Keratinocyte (primary cell): ENCODE results near the gene TMEM204. TPM values are rescaled to one million over a fixed set of nuclear protein-coding genes. Genes with fewer than 3 reads are reported as not detected.

Experiments
- DNase-seq: peaks from one replicate; pipeline ENCODE4 v3.0.0-alpha.2; 2011; ENCODE audit warnings: low read depth, missing footprints, low spot score
- FAIRE-seq: peaks from 2 replicates; lab custom pipeline; 2011; peaks lifted over from hg19 to GRCh38; lab: Jason Lieb, UNC
- H2AFZ ChIP-seq: 2 replicates; pipeline ENCODE4 v1.6.0; 2012; ENCODE audit warnings: low read length, control low read depth, inconsistent platforms; ENCODE audit not compliant: control insufficient read depth
- H3K27ac ChIP-seq: 2 replicates; pipeline ENCODE4 v1.5.1; 2011; ENCODE audit warnings: low read length; ENCODE audit not compliant: control insufficient read depth, insufficient read depth
- H3K27me3 ChIP-seq: 3 replicates; pipeline ENCODE4 v1.6.0; 2011; ENCODE audit warnings: low read length; ENCODE audit not compliant: control insufficient read depth, insufficient read depth; ENCODE audit errors: extremely low read depth
- H3K36me3 ChIP-seq, 2 experiments: 2 replicates in 1 of 2; 3 replicates in 1 of 2; pipeline ENCODE4 v1.5.1; 2011; ENCODE audit warnings: low read length in 2 of 2, mild to moderate bottlenecking in 1 of 2; ENCODE audit not compliant: control insufficient read depth in 2 of 2, insufficient read depth in 2 of 2; ENCODE audit errors: extremely low read depth in 1 of 2
- H3K4me1 ChIP-seq: 3 replicates; pipeline ENCODE4 v1.5.1; 2011; ENCODE audit warnings: low read length; ENCODE audit not compliant: control insufficient read depth, insufficient read depth; ENCODE audit errors: extremely low read depth
- H3K4me2 ChIP-seq: 3 replicates; pipeline ENCODE4 v1.6.0; 2011; ENCODE audit warnings: low read depth, low read length; ENCODE audit not compliant: control insufficient read depth, insufficient read depth; ENCODE audit errors: extremely low read depth
- H3K4me3 ChIP-seq, 3 experiments: fragments of 200-600 bp in 1 of 3; sonication (generic) in 1 of 3; 2 replicates in 2 of 3; 3 replicates in 1 of 3; pipeline ENCODE4 v1.5.1; 2011 to 2016; ENCODE audit warnings: low read length in 3 of 3, mild to moderate bottlenecking in 3 of 3, control low read depth in 2 of 3, inconsistent platforms in 1 of 3, low read depth in 1 of 3, mixed read lengths in 1 of 3, mixed run types in 1 of 3, moderate library complexity in 1 of 3; ENCODE audit not compliant: control insufficient read depth in 2 of 3, insufficient read depth in 2 of 3; ENCODE audit errors: extremely low read depth in 1 of 3
- H3K79me2 ChIP-seq: 2 replicates; pipeline ENCODE4 v1.6.0; 2012; ENCODE audit warnings: low read length; ENCODE audit not compliant: control insufficient read depth, insufficient read depth
- H3K9ac ChIP-seq: 3 replicates; pipeline ENCODE4 v1.6.0; 2011; ENCODE audit warnings: low read length; ENCODE audit not compliant: control insufficient read depth, insufficient read depth; ENCODE audit errors: extremely low read depth
- H3K9me1 ChIP-seq: 3 replicates; pipeline ENCODE4 v1.6.0; 2011; ENCODE audit warnings: low read length; ENCODE audit not compliant: control insufficient read depth, insufficient read depth; ENCODE audit errors: extremely low read depth
- H3K9me3 ChIP-seq: 2 replicates; pipeline ENCODE4 v1.5.1; 2012; ENCODE audit warnings: low read depth, low read length; ENCODE audit not compliant: control insufficient read depth
- H4K20me1 ChIP-seq: 3 replicates; pipeline ENCODE4 v1.6.0; 2011; ENCODE audit warnings: low read length; ENCODE audit not compliant: control insufficient read depth, insufficient read depth; ENCODE audit errors: extremely low read depth
- EZH2 ChIP-seq: IDR thresholded peaks from one replicate; pipeline ENCODE4 v1.6.1; 2012; ENCODE audit warnings: inconsistent platforms, mild to moderate bottlenecking, low read length, moderate library complexity
- dilution Hi-C: fragments of 300-500 bp; cut with MboI; formaldehyde crosslinking; loops from one replicate; pipeline ENCODE4 v1.7.0; 2020; ENCODE audit warnings: low sequenced_read_pairs; ENCODE audit not compliant: extremely low pct_ligation_motif_present
- polyA plus RNA-seq, 5 experiments: library from polyadenylated mRNA; depleted of rRNA in 3 of 5; stranded (reverse) in 3 of 5; stranded (forward) in 1 of 5; unstranded in 1 of 5; fragments of >200 nt; gene quantifications; 1 replicate in 1 of 5; 2 replicates in 3 of 5; 3 replicates in 1 of 5; pipeline versions ENCODE4 v1.2.1 to v1.2.3, GENCODE V29; 2011 to 2012; ENCODE audit warnings: missing spikeins in 2 of 5, low read depth in 1 of 5, low replicate concordance in 1 of 5
- TF ChIP-seq, protein P1 (sequence below), 3 experiments: IDR thresholded peaks in 1 of 3; conservative IDR thresholded peaks in 1 of 3; optimal IDR thresholded peaks in 1 of 3; 2 replicates in 2 of 3; 3 replicates in 1 of 3; pipeline versions ENCODE3 to v1.5.1; 2011; ENCODE audit warnings: low read length in 3 of 3, mild to moderate bottlenecking in 3 of 3, moderate library complexity in 2 of 3, control low read depth in 1 of 3, inconsistent platforms in 1 of 3; ENCODE audit not compliant: insufficient read depth in 2 of 3; ENCODE audit errors: extremely low read depth in 1 of 3

Gene TMEM204
- polyA plus RNA-seq, 1 donor (not counting 4 experiments of a cell fraction or from before 2014, with no cell fraction given), result 1.0 TPM

DNA sequence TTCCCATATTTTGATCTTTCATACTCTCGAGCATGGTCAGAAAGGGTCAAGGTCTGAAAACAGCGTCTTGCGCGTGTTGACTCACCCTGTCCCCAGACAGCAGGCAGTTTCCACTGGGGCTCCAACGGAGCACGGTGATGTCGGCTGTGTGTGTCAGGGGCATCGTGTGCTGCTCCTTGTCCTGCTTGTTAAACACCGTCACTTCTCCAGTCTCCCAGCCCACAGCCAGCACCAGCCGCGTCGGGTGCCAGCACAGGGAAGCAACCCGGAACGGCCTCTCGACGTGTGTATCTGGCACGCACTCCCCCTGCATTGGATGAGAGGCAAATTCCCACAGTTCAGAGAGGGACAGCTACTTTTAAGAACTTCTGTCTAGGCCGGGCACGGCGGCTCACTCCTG lies 68.8 kb downstream of the TMEM204 start:
- dilution Hi-C loops, result no loop called here
- Histone ChIP-seq H3K4me3 (no peak overlapping the region), H3K36me3 (peaks cover 7 to 9% of the 10 kb centered on the region in 2 experiments), H3K4me1 (no peaks in the 10 kb centered on the region), H3K27ac (no peak overlapping the region), H3K79me2 (no peaks in the 10 kb centered on the region), H2AFZ (no peak overlapping the region), H4K20me1 (no peaks in the 10 kb centered on the region), H3K9me1 (no peaks in the 10 kb centered on the region), H3K9ac (no peak overlapping the region), H3K9me3 (no peaks in the 10 kb centered on the region), H3K4me2 (no peak overlapping the region), H3K27me3 (no peaks in the 10 kb centered on the region)
- FAIRE-seq (no peak), DNase-seq (no peak)
- TF ChIP-seq, protein P1, sequence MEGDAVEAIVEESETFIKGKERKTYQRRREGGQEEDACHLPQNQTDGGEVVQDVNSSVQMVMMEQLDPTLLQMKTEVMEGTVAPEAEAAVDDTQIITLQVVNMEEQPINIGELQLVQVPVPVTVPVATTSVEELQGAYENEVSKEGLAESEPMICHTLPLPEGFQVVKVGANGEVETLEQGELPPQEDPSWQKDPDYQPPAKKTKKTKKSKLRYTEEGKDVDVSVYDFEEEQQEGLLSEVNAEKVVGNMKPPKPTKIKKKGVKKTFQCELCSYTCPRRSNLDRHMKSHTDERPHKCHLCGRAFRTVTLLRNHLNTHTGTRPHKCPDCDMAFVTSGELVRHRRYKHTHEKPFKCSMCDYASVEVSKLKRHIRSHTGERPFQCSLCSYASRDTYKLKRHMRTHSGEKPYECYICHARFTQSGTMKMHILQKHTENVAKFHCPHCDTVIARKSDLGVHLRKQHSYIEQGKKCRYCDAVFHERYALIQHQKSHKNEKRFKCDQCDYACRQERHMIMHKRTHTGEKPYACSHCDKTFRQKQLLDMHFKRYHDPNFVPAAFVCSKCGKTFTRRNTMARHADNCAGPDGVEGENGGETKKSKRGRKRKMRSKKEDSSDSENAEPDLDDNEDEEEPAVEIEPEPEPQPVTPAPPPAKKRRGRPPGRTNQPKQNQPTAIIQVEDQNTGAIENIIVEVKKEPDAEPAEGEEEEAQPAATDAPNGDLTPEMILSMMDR (optimal IDR thresholded peaks at IDR 0.05 in 1 of 3, IDR thresholded peaks at IDR 0.05 in 1 of 3, conservative IDR thresholded peaks at IDR 0.05 in 1 of 3; ENCODE audit: extremely low read depth in 1 of 3, insufficient read depth in 2 of 3, low read length in 3 of 3), result no peak
- no peak for TF ChIP-seq EZH2

Other genes starting within 250 kb of the TMEM204 start
- 72.8 to 157 TPM (median 139 TPM) in 3 replicates for gene UBE2I, start 224.0 kb upstream of the TMEM204 start, polyA plus RNA-seq
- 0.09 to 0.10 TPM in 2 of 3 replicates, not detected in the other for gene BAIAP3, start 200.0 kb upstream of the TMEM204 start, polyA plus RNA-seq
- 33.0 to 49.0 TPM (median 40.8 TPM) in 3 replicates for gene TSR3, start 181.8 kb upstream of the TMEM204 start, polyA plus RNA-seq
- gene GNPTG, start 181.7 kb upstream of the TMEM204 start, polyA plus RNA-seq, result 30.9 to 68.7 TPM (median 30.9 TPM) in 3 replicates
- gene UNKL, start 119.0 kb upstream of the TMEM204 start, polyA plus RNA-seq, result 1.9 to 4.2 TPM (median 2.3 TPM) in 3 replicates
- 19.7 to 26.6 TPM (median 20.6 TPM) in 3 replicates for gene UQCC4, start 112.9 kb upstream of the TMEM204 start, polyA plus RNA-seq
- gene PERCC1, start 102.6 kb upstream of the TMEM204 start, polyA plus RNA-seq, result not detected in 3 replicates
- 0.46 to 0.91 TPM in 2 of 3 replicates, not detected in the other for gene CCDC154, start 89.1 kb upstream of the TMEM204 start, polyA plus RNA-seq
- 13.3 to 26.3 TPM (median 23.3 TPM) in 3 replicates for gene CLCN7, start 58.6 kb upstream of the TMEM204 start, polyA plus RNA-seq
- gene PTX4, start 44.7 kb upstream of the TMEM204 start, polyA plus RNA-seq, result not detected in 3 replicates
- 7.9 to 11.3 TPM (median 11.3 TPM) in 3 replicates for gene TELO2, start 40.3 kb upstream of the TMEM204 start, polyA plus RNA-seq
- 3.4 to 5.4 TPM (median 4.3 TPM) in 3 replicates for gene IFT140, start 78.4 kb downstream of the TMEM204 start, polyA plus RNA-seq
- 5.5 to 6.7 TPM (median 6.5 TPM) in 3 replicates for gene CRAMP1, start 78.7 kb downstream of the TMEM204 start, polyA plus RNA-seq
- 108 to 198 TPM (median 166 TPM) in 3 replicates for gene JPT2, start 144.6 kb downstream of the TMEM204 start, polyA plus RNA-seq
- 8.3 to 23.3 TPM (median 11.7 TPM) in 3 replicates for gene MAPK8IP3, start 172.5 kb downstream of the TMEM204 start, polyA plus RNA-seq
- 9.8 to 32.7 TPM (median 10.1 TPM) in 3 replicates for gene NME3, start 237.9 kb downstream of the TMEM204 start, polyA plus RNA-seq
- 6.3 to 19.3 TPM (median 7.6 TPM) in 3 replicates for gene EME2, start 239.1 kb downstream of the TMEM204 start, polyA plus RNA-seq
- 62.9 to 74.3 TPM (median 68.0 TPM) in 3 replicates for gene MRPS34, start 239.5 kb downstream of the TMEM204 start, polyA plus RNA-seq
- 9.5 to 18.3 TPM (median 12.2 TPM) in 3 replicates for gene SPSB3, start 248.9 kb downstream of the TMEM204 start, polyA plus RNA-seq
- gene NUBP2, start 249.3 kb downstream of the TMEM204 start, polyA plus RNA-seq, result 24.4 to 39.4 TPM (median 34.9 TPM) in 3 replicates